Vagina (tissue), 2 donors: ENCODE results near the gene TNIK.

Experiments
- CTCF ChIP-seq, 3 experiments: fragments of 450-650 bp in 2 of 3; fragments of 200-600 bp in 1 of 3; sonication (generic) in 1 of 3; IDR thresholded peaks; one replicate each; pipeline ENCODE4 v1.5.1; 2017 to 2019; ENCODE audit warnings: antibody characterized with exemption in 3 of 3, mild to moderate bottlenecking in 2 of 3, moderate library complexity in 2 of 3
- POLR2AphosphoS5 ChIP-seq, 2 donors: sonication (generic); formaldehyde crosslinking; IDR thresholded peaks; one replicate each; pipeline ENCODE4 v1.9.0; 2017; ENCODE audit warnings: antibody characterized with exemption in 2 of 2, mild to moderate bottlenecking in 2 of 2, low read depth in 1 of 2; ENCODE audit not compliant: insufficient read depth in 1 of 2

DNA sequence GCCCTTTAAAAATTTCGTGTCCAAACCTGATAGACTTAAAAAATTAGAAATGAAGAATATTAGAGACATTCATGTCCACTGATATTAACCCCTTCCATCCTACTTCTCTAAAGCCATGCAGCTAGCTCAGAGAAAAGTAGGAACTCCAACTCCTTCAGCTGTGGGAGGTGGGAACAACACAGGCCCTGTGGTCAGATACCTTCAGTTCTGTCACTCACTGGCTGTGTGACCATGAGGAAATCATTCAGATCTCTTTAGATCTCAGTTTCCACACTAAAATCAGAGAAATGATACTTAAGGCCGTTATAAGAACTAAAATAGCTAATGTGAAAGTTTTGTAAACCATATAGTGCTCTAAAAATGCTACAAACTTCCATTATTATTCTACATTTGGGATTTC lies 209.8 kb downstream of the TNIK start:
- TF ChIP-seq CTCF (IDR thresholded peaks at IDR 0.05) = no peak
- TF ChIP-seq POLR2AphosphoS5 (IDR thresholded peaks at IDR 0.05; ENCODE audit: insufficient read depth in 1 of 2, low read depth in 1 of 2) = no peak
